ENCODE data around the gene DNAH1. TPM values are rescaled to one million over a fixed set of nuclear protein-coding genes. Genes with fewer than 3 reads are reported as not detected.

DNAH1 gene
- total RNA-seq, 4 donors from 2014 or later, result 12.0 to 26.1 (median 15.5) TPM

- 88% methylated on average over 6 to 13 of the region's 15 CpGs for WGBS, 2 donors
- Histone ChIP-seq H3K4me1 (peaks cover 0 to 61% (median 20%) of the 10 kb centered on the region in 4 donors), H3K9me3 (no peaks in the 10 kb centered on the region), H3K4me3 (no peak overlapping the region), H3K27ac (peak overlapping the region in 2 of 4 donors; percentile 18 to 56), H3K36me3 (peaks cover 0 to 35% (median 0%) of the 10 kb centered on the region in 3 donors), H3K27me3 (no peaks in the 10 kb centered on the region)
- no peak for DNase-seq (ENCODE audit: low spot score in 2 of 2)
- TF ChIP-seq, protein P1, sequence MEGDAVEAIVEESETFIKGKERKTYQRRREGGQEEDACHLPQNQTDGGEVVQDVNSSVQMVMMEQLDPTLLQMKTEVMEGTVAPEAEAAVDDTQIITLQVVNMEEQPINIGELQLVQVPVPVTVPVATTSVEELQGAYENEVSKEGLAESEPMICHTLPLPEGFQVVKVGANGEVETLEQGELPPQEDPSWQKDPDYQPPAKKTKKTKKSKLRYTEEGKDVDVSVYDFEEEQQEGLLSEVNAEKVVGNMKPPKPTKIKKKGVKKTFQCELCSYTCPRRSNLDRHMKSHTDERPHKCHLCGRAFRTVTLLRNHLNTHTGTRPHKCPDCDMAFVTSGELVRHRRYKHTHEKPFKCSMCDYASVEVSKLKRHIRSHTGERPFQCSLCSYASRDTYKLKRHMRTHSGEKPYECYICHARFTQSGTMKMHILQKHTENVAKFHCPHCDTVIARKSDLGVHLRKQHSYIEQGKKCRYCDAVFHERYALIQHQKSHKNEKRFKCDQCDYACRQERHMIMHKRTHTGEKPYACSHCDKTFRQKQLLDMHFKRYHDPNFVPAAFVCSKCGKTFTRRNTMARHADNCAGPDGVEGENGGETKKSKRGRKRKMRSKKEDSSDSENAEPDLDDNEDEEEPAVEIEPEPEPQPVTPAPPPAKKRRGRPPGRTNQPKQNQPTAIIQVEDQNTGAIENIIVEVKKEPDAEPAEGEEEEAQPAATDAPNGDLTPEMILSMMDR (IDR thresholded peaks at IDR 0.05), result no peak
- TF ChIP-seq POLR2A (IDR thresholded peaks at IDR 0.05) (no peak), EP300 (IDR thresholded peaks at IDR 0.05) (no peak)
Measured at GRCh38 chr3:52437326-52438103, 121.4 kb downstream of the DNAH1 start.

DNA sequence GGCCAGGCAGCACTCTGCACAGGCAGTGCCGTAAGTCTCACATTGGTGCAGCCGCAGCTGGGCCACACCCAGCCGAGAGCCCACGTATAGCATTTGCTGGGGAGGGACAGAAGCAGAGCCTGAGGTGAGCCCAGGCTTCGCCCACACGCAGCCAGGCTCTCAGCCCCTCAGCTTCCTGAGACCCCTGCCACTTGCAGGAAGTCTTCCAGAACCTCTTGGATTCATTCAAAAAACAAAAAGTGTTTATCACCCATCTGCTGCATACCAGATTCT is 121.9 kb downstream of the DNAH1 start:
- H3K9me3 ChIP-seq, result no peaks in the 10 kb centered on the region
- H3K4me3 ChIP-seq, result no peak overlapping the region
- DNase-seq (ENCODE audit: low spot score in 2 of 2), result no peak
- H3K27me3 ChIP-seq, result no peaks in the 10 kb centered on the region
- 67% methylated on average over 6 of the region's 6 CpGs; no CpG with 5 or more reads in 1 of the 2 donors for WGBS, 2 donors
- H3K4me1 ChIP-seq, result peaks cover 0 to 58% (median 15%) of the 10 kb centered on the region in 4 donors
- TF ChIP-seq POLR2A (IDR thresholded peaks at IDR 0.05) (no peak), EP300 (IDR thresholded peaks at IDR 0.05) (no peak)
- TF ChIP-seq, protein P1 (IDR thresholded peaks at IDR 0.05), result no peak
- no peak overlapping the region for H3K27ac ChIP-seq
- H3K36me3 ChIP-seq, result peaks cover 0 to 35% (median 0%) of the 10 kb centered on the region in 3 donors

GRCh38 chr3:52438579-52439425 is 122.7 kb downstream of the DNAH1 start:
- Histone ChIP-seq H3K36me3 (peaks cover 0 to 35% (median 0%) of the 10 kb centered on the region in 3 donors), H3K27me3 (no peaks in the 10 kb centered on the region), H3K4me1 (peaks cover 0 to 51% (median 12%) of the 10 kb centered on the region in 4 donors), H3K27ac (no peak overlapping the region), H3K4me3 (no peak overlapping the region), H3K9me3 (no peaks in the 10 kb centered on the region)
- DNase-seq (ENCODE audit: low spot score in 2 of 2), result no peak
- WGBS, 2 donors, result 84 to 91% methylated on average over 9 of the region's 9 CpGs
- TF ChIP-seq EP300 (IDR thresholded peaks at IDR 0.05) (no peak), POLR2A (IDR thresholded peaks at IDR 0.05) (no peak)
- TF ChIP-seq, protein P1 (IDR thresholded peaks at IDR 0.05), result no peak

DNA sequence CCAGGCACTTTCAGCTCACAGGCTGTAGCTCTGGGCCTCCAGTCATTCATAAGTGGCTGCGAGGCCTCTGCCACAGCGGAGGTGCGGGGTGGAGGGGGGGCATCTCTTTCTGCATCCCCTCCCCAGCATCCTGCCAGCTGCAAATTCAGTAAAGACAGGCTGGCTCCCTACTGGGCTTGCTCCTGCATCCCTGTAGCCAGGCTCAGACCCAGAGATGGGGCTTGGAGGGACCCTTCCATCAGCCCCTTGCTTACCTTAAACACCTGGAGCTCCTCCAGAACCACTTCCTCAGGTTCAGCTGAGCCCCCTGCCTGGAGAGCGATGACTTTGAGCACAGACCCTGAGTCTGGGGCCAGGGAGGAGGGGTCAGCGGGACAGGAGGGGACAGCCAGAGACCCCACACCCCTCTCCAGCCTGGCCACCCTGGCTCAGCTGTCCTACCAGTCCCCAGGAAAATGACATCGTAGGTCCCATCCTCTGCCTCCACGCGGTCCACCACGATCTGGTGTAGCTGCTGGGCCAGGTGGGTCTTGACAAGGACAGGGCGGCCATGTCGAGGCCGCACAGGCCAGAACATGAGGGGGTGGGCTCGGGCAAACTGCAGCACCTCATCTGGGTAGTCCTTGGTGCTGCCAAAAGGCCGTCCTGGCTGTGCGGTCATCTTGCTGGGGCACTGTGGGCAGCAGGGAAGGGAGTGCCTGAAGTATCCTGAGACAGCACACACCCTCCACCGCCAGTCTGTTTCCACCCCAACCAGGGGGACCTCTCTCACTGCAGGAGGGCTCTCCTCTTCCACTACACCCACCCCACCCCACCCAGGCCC is 123.5 kb downstream of the DNAH1 start:
- Histone ChIP-seq H3K36me3 (peaks cover 0 to 35% (median 0%) of the 10 kb centered on the region in 3 donors), H3K9me3 (no peaks in the 10 kb centered on the region), H3K27ac (no peak overlapping the region), H3K4me3 (no peak overlapping the region), H3K27me3 (no peaks in the 10 kb centered on the region), H3K4me1 (peaks cover 0 to 42% (median 9%) of the 10 kb centered on the region in 4 donors)
- no peak for DNase-seq (ENCODE audit: low spot score in 2 of 2)
- no peak for TF ChIP-seq POLR2A (IDR thresholded peaks at IDR 0.05)
- TF ChIP-seq, protein P1 (IDR thresholded peaks at IDR 0.05), result no peak
- TF ChIP-seq EP300 (IDR thresholded peaks at IDR 0.05), result no peak
- 89 to 95% methylated on average over 8 to 16 of the region's 16 CpGs for WGBS, 2 donors
